MM.1S (cell line): ENCODE data around the gene AMOTL2.

Experiments used
- CTCF ChIP-seq: fragments of 300-600 bp; sonication (generic); IDR thresholded peaks from 2 replicates; pipeline ENCODE4 v1.5.1; 2016; ENCODE audit warnings: antibody characterized with exemption, low read length, mixed read lengths
- EZH2 ChIP-seq: fragments of 300-600 bp; sonication (generic); optimal IDR thresholded peaks from 2 replicates; pipeline ENCODE3; 2017; ENCODE audit warnings: low read depth, mild to moderate bottlenecking, antibody characterized with exemption, low read length, mixed read lengths

GRCh38 chr3:134374105-134374790, at the start of gene AMOTL2:
- no peak for TF ChIP-seq CTCF
- no peak for TF ChIP-seq EZH2
